OCI-LY7 (cell line): ENCODE results near the gene CUX1. TPM values are rescaled to one million over a fixed set of nuclear protein-coding genes. Genes with fewer than 3 reads are reported as not detected.
"Not testable (repeated sequence)": the region's sequence is repeated elsewhere in the genome, so short reads cannot be mapped to it uniquely, and the experiment has no call there.

Experiments
- BruUV-seq: library from RNA; stranded (reverse); fragments of 400-500 nt; replicated peaks from 2 replicates; lab custom pipeline; 2021; lab: Mats Ljungman, UMichigan
- CTCF ChIA-PET: fragments of 300-600 bp; sonication (Branson Sonifier 250); formaldehyde crosslinking; loops from one replicate; lab custom pipeline; 2022; ENCODE audit warnings: antibody characterized with exemption; ENCODE audit not compliant: unreplicated experiment; lab: Charles Lee
- POLR2A ChIA-PET: fragments of 300-600 bp; sonication (Branson Sonifier 250); formaldehyde crosslinking; loops from one replicate; lab custom pipeline; 2022; ENCODE audit warnings: antibody characterized with exemption; lab: Charles Lee
- DNase-seq: peaks from one replicate; pipeline ENCODE4 v3.0.0-alpha.2; 2015; ENCODE audit warnings: low spot score
- H2AFZ ChIP-seq: fragments of 200-600 bp; sonication (generic), shearing (Covaris generic); 2 replicates; pipeline ENCODE4 v1.6.1; 2014; ENCODE audit warnings: mild to moderate bottlenecking, antibody characterized with exemption, low read length, moderate library complexity
- H3K27ac ChIP-seq: fragments of 200-600 bp; sonication (generic); 2 replicates; pipeline ENCODE4 v1.5.1; 2014; ENCODE audit warnings: mixed run types, low read depth, mild to moderate bottlenecking, moderate library complexity, low read length, inconsistent platforms; ENCODE audit not compliant: poor library complexity, severe bottlenecking
- H3K36me3 ChIP-seq: fragments of 200-600 bp; sonication (generic); 2 replicates; pipeline ENCODE4 v1.6.1; 2014; ENCODE audit warnings: mild to moderate bottlenecking, antibody characterized with exemption, low read length, moderate library complexity, mixed read lengths; ENCODE audit not compliant: insufficient read depth
- H3K4me1 ChIP-seq: fragments of 200-600 bp; sonication (generic); 2 replicates; pipeline ENCODE4 v1.5.1; 2014; ENCODE audit warnings: mild to moderate bottlenecking, low read length; ENCODE audit not compliant: insufficient read depth, poor library complexity, severe bottlenecking
- H3K4me2 ChIP-seq: fragments of 200-600 bp; sonication (generic); 2 replicates; pipeline ENCODE4 v1.6.1; 2014; ENCODE audit warnings: mild to moderate bottlenecking, low read length
- H3K4me3 ChIP-seq: fragments of 200-600 bp; sonication (generic); 2 replicates; pipeline ENCODE4 v1.5.1; 2014; ENCODE audit warnings: mild to moderate bottlenecking, low read depth, low read length; ENCODE audit not compliant: poor library complexity, severe bottlenecking
- H3K79me2 ChIP-seq: fragments of 200-600 bp; sonication (generic); 2 replicates; pipeline ENCODE4 v1.6.1; 2016; ENCODE audit warnings: low read depth, mild to moderate bottlenecking, low read length, moderate library complexity, mixed read lengths; ENCODE audit not compliant: insufficient read depth
- H3K9me2 ChIP-seq: fragments of 200-600 bp; sonication (generic); 2 replicates; pipeline ENCODE4 v1.6.1; 2016; ENCODE audit warnings: mild to moderate bottlenecking, low read length, mixed read lengths; ENCODE audit not compliant: insufficient read depth
- H3K9me3 ChIP-seq: fragments of 200-600 bp; sonication (generic); 2 replicates; pipeline ENCODE4 v1.6.1; 2014; ENCODE audit warnings: mild to moderate bottlenecking, mixed run types, low read length, mixed read lengths
- H4K20me1 ChIP-seq: fragments of 200-600 bp; sonication (generic); 2 replicates; pipeline ENCODE4 v1.6.1; 2014; ENCODE audit warnings: mild to moderate bottlenecking, antibody characterized with exemption, low read length, moderate library complexity, mixed read lengths; ENCODE audit not compliant: insufficient read depth
- EZH2phosphoT487 ChIP-seq: fragments of 200-600 bp; sonication (generic); IDR thresholded peaks from 2 replicates; pipeline ENCODE4 v1.6.1; 2018; ENCODE audit warnings: low read depth, borderline replicate concordance, mild to moderate bottlenecking, mixed run types, antibody characterized with exemption, low read length, moderate library complexity, mixed read lengths
- intact Hi-C: fragments of 100-400 bp; cut with micrococcal nuclease; formaldehyde crosslinking; loops from one replicate; pipeline ENCODE4 v1.10.0; 2022; ENCODE audit not compliant: unreplicated experiment
- total RNA-seq, 2 experiments: library from RNA; depleted of rRNA in 1 of 2; stranded (reverse); fragments of >200 nt in 1 of 2; shearing (Covaris generic) in 1 of 2; gene quantifications; 2 replicates each; pipeline ENCODE4 v1.2.3, GENCODE V29; 2014 to 2022
- TF ChIP-seq, protein P1 (sequence below): fragments of 200-600 bp; sonication (generic); conservative IDR thresholded peaks from 2 replicates; pipeline ENCODE4 v1.5.1; 2014; ENCODE audit warnings: mild to moderate bottlenecking, antibody characterized with exemption, low read length, moderate library complexity, mixed read lengths

Gene CUX1
- total RNA-seq, 2 experiments from 2014 or later, result 143 to 199 TPM

DNA sequence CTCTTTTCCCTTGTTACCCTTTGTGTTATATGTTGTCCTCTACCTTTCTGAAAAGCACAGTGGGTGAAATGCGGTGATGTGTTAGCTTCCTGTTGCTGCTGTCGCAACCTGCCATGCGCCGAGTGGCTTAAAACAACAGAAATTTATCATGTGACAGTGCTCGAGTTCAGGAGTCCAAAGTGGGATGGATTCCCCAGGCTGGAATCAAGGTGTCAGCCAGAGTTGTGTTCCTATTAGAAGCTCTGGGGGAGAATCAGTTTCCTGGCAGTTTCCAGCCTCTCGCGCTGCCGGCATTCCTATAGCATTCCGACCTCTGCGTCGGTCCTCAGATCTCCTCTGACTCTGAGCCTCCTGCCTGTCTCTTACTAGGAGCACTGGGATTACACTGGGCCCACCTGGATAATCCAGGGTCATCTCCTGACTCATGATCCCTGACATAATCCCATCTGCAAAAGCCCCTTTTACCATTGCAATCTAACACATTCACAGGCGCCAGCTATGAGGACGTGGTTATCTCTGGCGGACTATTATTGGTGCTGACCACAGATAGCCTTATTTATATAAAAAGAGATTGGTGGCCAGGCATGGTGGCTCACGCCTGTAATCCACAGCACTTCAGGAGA, 207.5 kb downstream of the CUX1 start:
- Histone ChIP-seq H3K4me1 (peaks cover 69% of the 10 kb centered on the region), H2AFZ (no peak overlapping the region), H3K4me2 (no peak overlapping the region), H3K4me3 (no peak overlapping the region), H3K27ac (no peak overlapping the region), H3K36me3 (peaks cover 79% of the 10 kb centered on the region), H4K20me1 (no peaks in the 10 kb centered on the region), H3K9me3 (no peaks in the 10 kb centered on the region), H3K9me2 (no peaks in the 10 kb centered on the region), H3K79me2 (peaks cover 82% of the 10 kb centered on the region)
- DNase-seq, result no peak
- CTCF ChIA-PET, result no interaction called here
- BruUV-seq, result no TSS peak
- no peak for TF ChIP-seq EZH2phosphoT487
- TF ChIP-seq, protein P1, sequence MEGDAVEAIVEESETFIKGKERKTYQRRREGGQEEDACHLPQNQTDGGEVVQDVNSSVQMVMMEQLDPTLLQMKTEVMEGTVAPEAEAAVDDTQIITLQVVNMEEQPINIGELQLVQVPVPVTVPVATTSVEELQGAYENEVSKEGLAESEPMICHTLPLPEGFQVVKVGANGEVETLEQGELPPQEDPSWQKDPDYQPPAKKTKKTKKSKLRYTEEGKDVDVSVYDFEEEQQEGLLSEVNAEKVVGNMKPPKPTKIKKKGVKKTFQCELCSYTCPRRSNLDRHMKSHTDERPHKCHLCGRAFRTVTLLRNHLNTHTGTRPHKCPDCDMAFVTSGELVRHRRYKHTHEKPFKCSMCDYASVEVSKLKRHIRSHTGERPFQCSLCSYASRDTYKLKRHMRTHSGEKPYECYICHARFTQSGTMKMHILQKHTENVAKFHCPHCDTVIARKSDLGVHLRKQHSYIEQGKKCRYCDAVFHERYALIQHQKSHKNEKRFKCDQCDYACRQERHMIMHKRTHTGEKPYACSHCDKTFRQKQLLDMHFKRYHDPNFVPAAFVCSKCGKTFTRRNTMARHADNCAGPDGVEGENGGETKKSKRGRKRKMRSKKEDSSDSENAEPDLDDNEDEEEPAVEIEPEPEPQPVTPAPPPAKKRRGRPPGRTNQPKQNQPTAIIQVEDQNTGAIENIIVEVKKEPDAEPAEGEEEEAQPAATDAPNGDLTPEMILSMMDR, result no peak
- intact Hi-C loops, result no loop called here
- POLR2A ChIA-PET, result interaction anchor here (0.6 to 1.3 kb wide), 2 partner anchors 9 kb away, joined by 4 to 5 read pairs; no protein-coding TSS in a partner anchor

DNA sequence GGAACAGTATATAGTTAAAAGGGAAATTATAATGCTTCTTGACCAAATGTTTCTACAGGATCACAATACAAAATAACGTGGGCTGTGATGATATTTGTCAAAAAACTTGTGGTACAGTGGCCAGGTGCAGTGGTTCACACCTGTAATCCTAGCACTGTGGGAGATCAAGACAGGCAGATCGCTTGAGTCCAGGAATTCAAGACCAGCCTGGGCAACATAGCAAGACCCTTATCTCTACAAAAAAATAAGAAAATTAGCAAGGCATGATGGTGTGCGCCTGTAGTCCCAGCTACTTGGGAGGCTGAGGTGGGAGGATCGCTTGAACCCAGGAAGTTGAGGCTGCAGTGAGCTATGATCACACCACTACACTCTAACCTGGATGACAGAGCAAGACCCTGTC, 208.4 kb downstream of the CUX1 start:
- H4K20me1 ChIP-seq, H3K4me2 ChIP-seq, DNase-seq, H3K9me2 ChIP-seq, H2AFZ ChIP-seq, intact Hi-C loops, BruUV-seq, H3K9me3 ChIP-seq, H3K4me3 ChIP-seq, CTCF ChIA-PET: not testable (repeated sequence)
- Histone ChIP-seq H3K27ac (peak overlapping the region; percentile 84), H3K4me1 (peaks cover 78% of the 10 kb centered on the region), H3K79me2 (peaks cover 83% of the 10 kb centered on the region; the same call in 1 of the 2 replicates), H3K36me3 (peaks cover 73% of the 10 kb centered on the region)
- POLR2A ChIA-PET, result interaction anchor here (0.6 kb wide), 1 partner anchor 246 kb away, joined by 6 read pairs; no protein-coding TSS in a partner anchor

DNA sequence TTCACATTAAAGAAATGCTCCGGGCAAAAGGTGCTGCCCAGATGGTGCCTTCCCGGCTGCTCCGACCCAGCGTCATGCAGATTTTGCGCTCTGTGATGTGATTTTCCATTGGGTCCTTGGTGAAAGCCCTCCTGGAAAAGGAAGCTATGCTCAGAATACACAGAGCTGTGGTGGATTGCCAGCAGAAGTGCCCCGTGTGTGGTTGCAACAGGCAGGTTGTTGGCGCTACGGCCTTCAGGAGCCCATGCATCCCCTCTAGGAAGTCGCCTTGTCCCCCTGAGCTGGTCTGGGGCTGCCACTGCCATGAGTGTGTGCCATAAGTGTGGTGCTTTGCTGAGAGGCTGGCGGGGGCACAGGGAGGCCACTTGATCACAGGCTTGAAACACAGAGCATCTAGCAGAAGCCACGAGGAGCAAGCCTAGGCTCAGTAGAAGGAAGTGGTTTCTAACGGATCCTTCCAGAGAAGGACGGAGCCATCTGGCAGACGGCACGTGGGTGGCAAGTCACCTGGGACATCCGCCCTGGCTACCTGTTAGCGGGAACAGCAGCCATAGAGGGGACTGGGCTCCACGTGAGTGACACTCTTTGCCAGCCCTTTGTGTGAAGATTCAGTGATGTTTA, 210.9 kb downstream of the CUX1 start:
- H3K79me2 ChIP-seq, result peaks cover 91% of the 10 kb centered on the region
- intact Hi-C loops, result no loop called here
- H4K20me1 ChIP-seq, result no peaks in the 10 kb centered on the region
- H2AFZ ChIP-seq, result no peak overlapping the region
- no TSS peak for BruUV-seq
- no peaks in the 10 kb centered on the region for H3K9me3 ChIP-seq
- peaks cover 97% of the 10 kb centered on the region for H3K4me1 ChIP-seq
- H3K4me2 ChIP-seq, result peak overlapping the region; percentile 86
- H3K36me3 ChIP-seq, result peaks cover 74% of the 10 kb centered on the region
- H3K4me3 ChIP-seq, result no peak overlapping the region
- TF ChIP-seq EZH2phosphoT487, result no peak
- TF ChIP-seq, protein P1, result no peak
- ChIA-PET POLR2A (interaction anchor here (0.6 to 1.3 kb wide), 4 partner anchors 42 to 581 kb away, joined by 3 to 4 read pairs (median 3); no protein-coding TSS in a partner anchor), CTCF (no interaction called here)
- no peaks in the 10 kb centered on the region for H3K9me2 ChIP-seq
- peak overlapping the region; percentile 84 for H3K27ac ChIP-seq
- DNase-seq, result peak; percentile 90
